SHP77 (cell line): ENCODE data around the gene ITGB7.

ENCODE experiments used
- DNase-seq, 2 experiments: peaks; one replicate each; lab custom pipeline; 2025; lab: John Stamatoyannopoulos, UW

ITGB7 gene, protein sequence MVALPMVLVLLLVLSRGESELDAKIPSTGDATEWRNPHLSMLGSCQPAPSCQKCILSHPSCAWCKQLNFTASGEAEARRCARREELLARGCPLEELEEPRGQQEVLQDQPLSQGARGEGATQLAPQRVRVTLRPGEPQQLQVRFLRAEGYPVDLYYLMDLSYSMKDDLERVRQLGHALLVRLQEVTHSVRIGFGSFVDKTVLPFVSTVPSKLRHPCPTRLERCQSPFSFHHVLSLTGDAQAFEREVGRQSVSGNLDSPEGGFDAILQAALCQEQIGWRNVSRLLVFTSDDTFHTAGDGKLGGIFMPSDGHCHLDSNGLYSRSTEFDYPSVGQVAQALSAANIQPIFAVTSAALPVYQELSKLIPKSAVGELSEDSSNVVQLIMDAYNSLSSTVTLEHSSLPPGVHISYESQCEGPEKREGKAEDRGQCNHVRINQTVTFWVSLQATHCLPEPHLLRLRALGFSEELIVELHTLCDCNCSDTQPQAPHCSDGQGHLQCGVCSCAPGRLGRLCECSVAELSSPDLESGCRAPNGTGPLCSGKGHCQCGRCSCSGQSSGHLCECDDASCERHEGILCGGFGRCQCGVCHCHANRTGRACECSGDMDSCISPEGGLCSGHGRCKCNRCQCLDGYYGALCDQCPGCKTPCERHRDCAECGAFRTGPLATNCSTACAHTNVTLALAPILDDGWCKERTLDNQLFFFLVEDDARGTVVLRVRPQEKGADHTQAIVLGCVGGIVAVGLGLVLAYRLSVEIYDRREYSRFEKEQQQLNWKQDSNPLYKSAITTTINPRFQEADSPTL

GRCh38 chr12:53207042-53207441, at the start of gene ITGB7:
TSS of gene ITGB7 (minus strand) at chr12:53207251. CDS start at chr12:53200443, 6,808 bp downstream.
- peak in 1 of 2 experiments; percentile 8 for DNase-seq

- no peak for DNase-seq
Observed at GRCh38 chr12:53255996-53256395, 48.9 kb upstream of the ITGB7 start.

- no peak for DNase-seq
Observed at GRCh38 chr12:53254816-53255545, 47.9 kb upstream of the ITGB7 start.

DNA sequence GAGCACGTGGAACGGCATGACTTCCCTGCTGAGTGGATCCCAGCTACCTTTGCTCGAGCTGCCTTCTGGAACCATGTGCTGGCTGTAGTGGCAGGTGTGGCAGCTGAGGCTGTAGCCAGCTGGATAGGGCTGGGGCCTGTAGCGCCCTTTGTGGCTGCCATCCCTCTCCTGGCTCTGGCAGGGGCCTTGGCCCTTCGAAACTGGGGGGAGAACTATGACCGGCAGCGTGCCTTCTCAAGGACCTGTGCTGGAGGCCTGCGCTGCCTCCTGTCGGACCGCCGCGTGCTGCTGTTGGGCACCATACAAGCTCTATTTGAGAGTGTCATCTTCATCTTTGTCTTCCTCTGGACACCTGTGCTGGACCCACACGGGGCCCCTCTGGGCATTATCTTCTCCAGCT, 46.2 kb upstream of the ITGB7 start:
- no peak for DNase-seq

DNA sequence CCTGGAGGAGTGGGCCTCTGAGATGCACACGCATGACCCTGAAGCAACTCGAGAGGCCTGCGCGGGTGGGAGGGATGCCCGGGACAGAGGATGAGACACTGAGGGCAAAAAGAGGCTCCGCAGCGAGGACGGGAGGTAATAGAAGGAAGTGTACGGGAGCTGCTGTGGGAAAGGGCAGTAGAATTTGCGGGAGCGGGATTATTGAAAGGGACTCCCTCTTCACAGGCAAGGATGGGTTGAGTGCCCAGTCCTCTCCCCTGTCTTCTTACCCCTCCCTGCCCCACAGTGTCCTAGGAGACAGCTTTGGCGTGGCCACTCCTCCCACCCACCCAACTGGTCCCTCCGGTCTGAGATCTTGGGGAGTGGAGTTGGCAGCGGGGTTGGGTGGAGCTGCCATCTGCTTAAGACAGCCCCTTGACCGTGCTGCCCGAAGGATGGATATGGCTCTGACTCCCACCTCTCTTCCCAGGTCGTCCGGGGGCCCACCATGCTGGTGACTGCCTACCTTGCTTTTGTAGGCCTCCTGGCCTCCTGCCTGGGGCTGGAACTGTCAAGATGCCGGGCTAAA, 45.4 kb upstream of the ITGB7 start:
- no peak for DNase-seq

- peak; percentile 70 to 76 for DNase-seq
Observed at GRCh38 chr12:53251477-53252348, 44.7 kb upstream of the ITGB7 start.

DNA sequence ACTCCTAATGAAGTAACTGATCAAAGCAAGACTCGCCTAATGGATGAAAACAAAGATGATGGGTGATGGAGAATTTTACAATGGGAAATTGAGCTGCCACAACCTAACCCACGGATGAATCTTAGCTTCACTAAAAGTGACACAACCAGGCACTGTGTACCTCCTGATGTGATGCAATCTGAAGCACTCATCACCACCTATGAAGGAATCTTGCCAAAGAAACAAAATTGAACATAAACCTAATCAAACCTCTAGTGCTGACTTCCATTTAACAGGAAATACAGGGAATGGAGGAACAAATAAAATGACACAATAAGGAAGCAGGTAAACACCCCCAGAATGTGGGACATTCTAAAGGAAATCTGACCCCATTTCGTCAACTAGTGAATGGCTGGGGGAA, 38.2 kb upstream of the ITGB7 start:
- no peak for DNase-seq

DNA sequence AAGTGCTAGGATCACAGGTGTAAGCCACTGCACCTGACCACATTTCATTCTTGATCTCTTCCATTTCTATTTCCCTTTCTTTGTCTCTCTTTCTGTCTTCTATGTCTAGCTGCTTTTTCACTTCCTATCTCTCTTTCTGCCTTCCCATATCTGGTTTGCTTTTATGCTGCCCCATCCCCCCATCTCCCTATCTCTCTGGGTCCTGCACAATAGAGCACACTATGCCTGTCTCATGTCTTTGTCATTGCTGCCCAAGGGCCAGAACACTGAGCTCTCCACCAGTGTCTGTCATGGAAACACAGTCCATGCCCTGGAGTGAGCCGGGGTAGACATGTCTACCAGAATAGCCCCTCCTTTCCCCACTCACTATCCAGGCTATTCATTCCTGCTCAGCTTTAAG, 37.3 kb upstream of the ITGB7 start:
- DNase-seq, result no peak

GRCh38 chr12:53241623-53242412, 34.8 kb upstream of the ITGB7 start:
- DNase-seq, result no peak

DNA sequence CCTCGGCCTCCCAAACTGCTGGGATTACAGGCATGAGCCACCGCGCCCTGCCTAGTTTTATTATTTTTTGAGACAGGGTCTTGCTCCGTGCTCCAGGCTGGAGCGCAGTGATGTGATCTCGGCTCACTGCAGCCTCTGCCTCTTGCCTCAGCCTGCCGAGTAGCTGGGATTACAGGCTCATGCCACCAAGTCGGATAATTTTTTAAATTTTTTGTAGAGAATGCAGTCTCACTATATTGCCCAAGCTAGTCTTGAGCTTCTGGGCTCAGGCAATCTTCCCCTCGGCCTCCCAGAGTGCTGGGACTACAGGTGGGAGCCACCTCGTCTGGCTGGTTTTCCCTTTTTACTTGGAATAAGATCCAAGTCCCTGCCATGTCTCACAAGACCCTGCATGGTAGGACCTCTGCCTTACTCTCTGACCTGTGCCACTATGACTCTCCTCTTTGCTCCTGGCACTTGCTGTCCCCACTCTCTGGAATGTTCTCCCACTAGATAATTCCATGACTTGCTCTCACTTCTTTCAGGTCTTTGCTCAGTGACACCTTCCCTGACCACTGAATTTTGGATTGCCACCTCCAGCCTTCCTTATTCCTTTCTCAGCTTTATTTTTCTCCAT, 32.7 kb upstream of the ITGB7 start:
- no peak for DNase-seq

DNA sequence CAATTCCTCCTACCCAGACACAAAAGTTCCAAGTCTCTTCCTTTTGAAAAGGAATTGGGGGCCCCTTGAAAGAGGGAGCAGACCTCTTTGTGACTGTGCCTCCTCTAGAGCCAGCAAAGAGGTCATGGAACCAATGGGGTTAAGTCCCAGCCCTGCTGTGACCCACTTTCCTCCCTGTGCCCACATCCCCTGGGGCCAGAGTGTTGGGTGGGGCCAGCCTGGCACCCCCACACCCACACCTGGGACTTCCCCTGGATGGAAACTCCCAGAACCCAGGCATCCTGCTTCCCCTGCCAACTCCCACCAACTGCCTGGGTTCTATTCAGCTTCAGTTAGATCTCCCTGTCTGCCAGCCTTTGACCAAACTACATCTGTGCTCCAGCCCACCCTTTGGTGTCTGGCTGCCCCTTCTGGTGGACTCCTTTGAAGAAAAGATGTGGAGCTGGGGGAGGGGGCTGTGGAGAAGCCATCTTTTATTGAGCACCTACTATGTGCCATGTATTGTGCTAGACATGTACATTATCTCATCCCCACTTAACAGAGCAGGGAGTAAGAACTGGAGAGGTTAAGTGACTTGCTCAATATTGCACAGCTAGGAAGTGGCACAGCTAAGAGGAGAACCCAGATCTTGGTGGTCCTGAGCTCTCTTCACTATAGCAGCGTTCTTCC, 29.5 kb upstream of the ITGB7 start:
- DNase-seq, result no peak

- no peak for DNase-seq
Observed at GRCh38 chr12:53235742-53236442, 28.8 kb upstream of the ITGB7 start.

DNA sequence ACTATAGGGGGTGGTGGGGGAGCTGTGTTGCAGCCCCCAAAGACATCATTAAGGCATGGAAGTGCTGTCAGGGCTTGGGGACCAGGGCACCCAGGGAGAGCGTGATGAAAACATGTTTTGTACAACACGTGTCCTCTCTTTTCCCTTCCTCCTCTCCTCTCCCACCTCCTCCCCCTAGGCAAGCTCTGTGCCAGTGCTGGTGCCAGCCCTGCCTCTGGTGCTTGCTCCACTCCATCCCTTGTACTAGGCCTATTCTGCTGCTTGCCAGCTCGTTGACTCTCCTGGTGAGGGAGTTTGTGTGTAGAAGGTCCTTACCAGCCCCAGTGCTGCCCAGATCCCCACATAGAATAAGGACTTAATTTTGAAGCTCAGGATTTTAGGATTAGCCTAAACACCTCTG, 28.1 kb upstream of the ITGB7 start:
- no peak for DNase-seq

GRCh38 chr12:53234271-53234914, 27.3 kb upstream of the ITGB7 start:
- no peak for DNase-seq

- no peak for DNase-seq
Observed at GRCh38 chr12:53233671-53234121, 26.6 kb upstream of the ITGB7 start.

DNA sequence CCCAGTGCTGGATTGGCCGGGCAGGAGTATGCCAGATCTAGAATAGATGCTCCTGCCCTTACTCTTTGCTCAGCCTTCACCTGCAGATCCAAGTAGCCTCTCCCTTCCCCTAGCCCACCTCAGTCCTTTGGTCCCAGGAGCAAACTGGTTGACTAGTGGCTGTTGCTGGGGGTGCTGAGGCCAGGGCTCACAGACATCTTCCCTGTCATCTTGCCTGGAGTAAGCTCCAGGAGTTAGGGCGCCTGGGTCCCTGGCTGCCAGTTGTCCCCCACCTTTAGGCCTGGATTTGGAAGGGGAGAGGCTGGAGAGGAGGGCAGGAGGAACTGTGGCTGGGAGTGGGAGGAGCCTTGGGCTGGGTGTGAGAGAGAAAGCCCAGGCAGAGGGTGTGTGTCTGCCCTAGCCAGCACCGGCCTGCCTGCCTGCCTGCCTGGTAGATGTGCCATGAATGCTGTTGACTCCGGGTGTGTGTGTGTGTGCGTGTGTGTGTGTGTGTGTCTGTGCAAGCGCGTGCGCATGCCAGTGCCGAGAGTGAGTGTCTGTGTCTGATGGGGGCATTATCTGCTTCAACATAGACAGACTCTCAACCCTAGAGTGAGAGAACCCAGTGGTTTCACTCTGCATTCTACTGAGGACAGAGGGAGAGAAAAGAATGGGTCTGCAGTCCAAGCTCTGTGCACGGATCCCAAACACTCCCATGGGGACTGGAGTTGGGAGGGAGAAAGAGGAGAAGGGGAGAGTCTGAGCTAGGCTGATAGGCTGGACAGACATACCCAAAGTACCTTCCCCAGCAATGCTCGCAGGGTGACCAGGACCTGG, 25.8 kb upstream of the ITGB7 start:
- no peak for DNase-seq

- no peak for DNase-seq
Observed at GRCh38 chr12:53231921-53232645, 25.0 kb upstream of the ITGB7 start, which contains the start of gene RARG. TSS of gene RARG (minus strand) at chr12:53232209. CDS start at chr12:53227545, 4,664 bp downstream.
